NAMALWA (cell line): ENCODE data around the gene IQSEC2.

Experiments
- DNase-seq: peaks from one replicate; pipeline ENCODE4 v3.0.0-alpha.2; 2015; ENCODE audit warnings: low spot score

The IQSEC2 gene

GRCh38 chrX:53268173-53268572, 13.2 kb downstream of the IQSEC2 start:
- no peak for DNase-seq

GRCh38 chrX:53266914-53267313, 14.5 kb downstream of the IQSEC2 start:
- DNase-seq = no peak

- no peak for DNase-seq
Observed at GRCh38 chrX:53265771-53266574, 15.4 kb downstream of the IQSEC2 start.

DNA sequence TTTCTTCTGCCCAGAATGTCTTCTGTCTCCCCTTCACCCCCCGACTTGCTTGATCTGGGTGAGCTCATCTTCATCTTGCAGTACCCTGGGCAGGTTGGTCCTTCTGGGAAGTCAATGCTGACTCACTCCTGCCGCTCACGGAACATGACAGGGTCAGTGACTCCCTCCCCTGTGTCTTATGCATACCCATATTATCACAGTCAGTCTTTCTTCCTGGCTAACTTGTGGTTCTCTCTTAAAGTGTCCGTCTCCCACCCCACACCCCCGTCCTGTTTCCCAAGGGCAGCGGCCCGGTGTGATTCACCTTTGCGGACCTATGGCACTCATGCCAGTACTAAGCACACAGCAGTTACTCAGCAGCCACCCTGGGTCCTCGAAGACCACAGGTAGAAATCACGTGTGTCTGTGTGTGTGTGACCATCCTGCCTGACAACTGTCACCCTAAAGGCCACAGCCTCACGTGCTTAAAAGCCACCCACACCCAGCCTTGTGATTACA, 17.7 kb downstream of the IQSEC2 start:
- DNase-seq = no peak

DNA sequence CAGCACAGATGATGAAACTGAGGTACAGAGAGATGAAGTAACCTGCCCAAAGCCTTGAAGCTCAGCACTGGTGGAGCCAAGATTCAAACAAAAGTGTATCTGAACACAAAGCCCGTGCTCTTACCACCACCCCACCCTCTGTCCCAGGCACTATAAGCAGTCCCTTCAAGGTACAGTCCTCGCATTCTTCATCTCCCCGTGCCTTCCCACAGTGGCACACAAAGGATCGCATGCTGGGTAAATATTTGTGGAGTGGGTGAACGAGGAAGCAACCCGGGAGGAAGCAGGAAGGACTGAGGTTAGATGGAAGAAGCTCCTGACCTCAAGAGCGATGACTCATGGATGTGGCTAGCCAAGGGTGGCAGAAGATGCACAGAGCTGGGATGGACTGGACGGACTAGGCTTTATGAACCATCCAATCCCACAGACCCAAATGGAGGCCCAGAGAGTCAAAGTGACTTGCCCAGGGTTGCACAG, 18.4 kb downstream of the IQSEC2 start:
- no peak for DNase-seq

GRCh38 chrX:53262189-53262917, 19.0 kb downstream of the IQSEC2 start:
- DNase-seq = no peak

DNA sequence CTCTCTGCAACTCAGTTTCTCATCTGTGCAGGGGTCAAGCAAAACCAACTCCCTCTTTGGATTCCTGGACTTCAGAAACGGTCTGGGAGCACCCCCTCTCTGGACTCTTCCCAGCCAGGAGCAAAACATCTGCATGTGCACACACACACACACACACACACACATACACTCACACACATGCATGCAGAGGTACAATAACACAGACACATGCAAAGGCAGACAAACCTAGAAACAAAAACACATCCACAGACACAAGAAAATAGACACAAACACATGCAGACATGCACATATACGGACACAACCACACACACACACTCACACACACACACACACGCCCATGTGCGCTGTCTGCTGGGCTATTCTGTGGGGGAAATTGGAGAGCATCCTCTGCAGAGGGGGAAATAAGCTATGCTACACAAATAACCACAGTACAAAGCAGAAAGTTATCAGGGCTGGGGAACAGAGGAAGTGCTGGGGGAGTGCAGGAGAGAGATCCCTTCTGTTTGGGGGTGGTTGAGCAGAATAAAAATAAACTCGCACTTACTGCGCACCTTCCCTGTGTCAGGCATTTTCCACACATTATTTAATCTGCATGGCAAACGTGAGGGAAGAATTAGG, 19.9 kb downstream of the IQSEC2 start:
- DNase-seq = no peak

- DNase-seq = no peak
Observed at GRCh38 chrX:53260836-53261235, 20.5 kb downstream of the IQSEC2 start.

- no peak for DNase-seq
Observed at GRCh38 chrX:53257670-53258423, 23.5 kb downstream of the IQSEC2 start.

- DNase-seq = no peak
Observed at GRCh38 chrX:53257166-53257565, 24.2 kb downstream of the IQSEC2 start.

- DNase-seq = no peak
Observed at GRCh38 chrX:53256446-53257041, 24.8 kb downstream of the IQSEC2 start.

GRCh38 chrX:53255738-53256191, 25.6 kb downstream of the IQSEC2 start:
- no peak for DNase-seq

DNA sequence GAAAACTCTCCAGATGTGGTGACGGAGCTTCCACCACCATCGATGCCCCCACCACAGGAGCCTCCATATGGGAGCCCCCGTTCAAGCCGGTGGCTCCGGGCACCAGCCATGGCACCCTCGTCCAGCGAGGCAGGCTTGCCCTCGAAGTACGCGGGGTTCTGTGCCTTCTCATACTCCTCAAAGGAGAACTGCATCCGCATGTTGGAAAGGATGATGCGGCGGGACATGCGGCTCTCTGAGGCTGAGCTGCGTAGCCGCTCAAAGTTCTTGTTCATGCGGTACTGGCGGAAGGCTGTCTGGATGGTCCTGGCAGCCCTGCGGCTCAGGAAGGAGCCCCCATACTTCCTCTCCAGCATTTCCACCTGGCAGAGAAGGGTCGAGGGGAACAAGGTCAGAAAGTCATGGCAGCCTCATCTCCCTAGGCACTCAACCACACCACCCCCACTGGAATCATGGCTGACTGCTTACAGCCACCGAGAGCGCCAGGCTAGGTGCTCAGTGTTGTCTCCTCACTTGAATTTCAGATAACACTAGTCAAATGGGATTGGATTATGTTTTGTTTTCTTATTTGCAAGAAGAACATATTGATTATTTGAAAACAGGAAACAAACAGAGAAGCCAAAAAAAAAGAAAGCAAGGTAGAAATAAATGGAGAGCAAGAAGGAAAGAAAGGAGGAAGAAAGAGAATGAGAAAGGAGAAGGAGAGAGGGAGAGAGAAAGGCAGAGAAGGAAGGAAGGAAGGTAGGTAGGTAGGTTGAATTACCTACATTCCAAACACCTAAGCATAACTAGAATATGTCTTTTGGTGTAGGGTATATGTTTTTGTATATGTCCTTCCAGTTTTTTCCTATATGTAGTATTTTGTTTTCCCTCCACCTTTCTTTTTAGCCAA, 26.6 kb downstream of the IQSEC2 start:
- DNase-seq = no peak

- no peak for DNase-seq
Observed at GRCh38 chrX:53253293-53254020, 27.9 kb downstream of the IQSEC2 start.

GRCh38 chrX:53251307-53251706, 30.1 kb downstream of the IQSEC2 start:
- DNase-seq = no peak

DNA sequence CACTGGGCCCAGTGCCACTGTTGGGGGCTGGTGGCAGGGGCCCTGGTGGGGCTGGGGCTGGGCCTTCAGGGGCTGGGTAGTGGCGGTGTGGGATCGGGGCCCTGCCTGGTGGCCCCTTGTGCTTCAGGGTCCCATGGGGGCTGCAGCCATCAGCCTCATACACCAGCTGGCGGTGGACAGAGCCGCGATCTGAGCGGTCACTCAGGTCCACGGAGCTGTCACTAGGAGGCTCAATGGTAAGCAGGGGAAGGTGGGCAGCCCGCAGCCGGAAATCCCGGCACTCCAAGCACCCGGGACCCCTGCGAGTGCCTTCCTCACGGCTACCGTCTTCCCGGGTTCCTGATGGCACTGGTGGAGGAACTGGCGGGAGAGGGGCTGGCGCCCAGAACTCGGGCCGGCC, 30.8 kb downstream of the IQSEC2 start:
- DNase-seq = no peak

GRCh38 chrX:53249408-53250042, 31.9 kb downstream of the IQSEC2 start:
- DNase-seq = no peak

- DNase-seq = no peak
Observed at GRCh38 chrX:53247928-53248327, 33.5 kb downstream of the IQSEC2 start.

- DNase-seq = no peak
Observed at GRCh38 chrX:53246231-53246630, 35.2 kb downstream of the IQSEC2 start.
